H7 (cell line): ENCODE results near the gene ANO8. TPM values are rescaled to one million over a fixed set of nuclear protein-coding genes. Genes with fewer than 3 reads are reported as not detected.

ENCODE experiments used
- DNase-seq: peaks from one replicate; pipeline ENCODE4 v3.0.0; 2012
- H3K27me3 ChIP-seq: 2 replicates; pipeline ENCODE4 v1.6.0; 2011; ENCODE audit warnings: mild to moderate bottlenecking, low read length; ENCODE audit not compliant: control insufficient read depth, insufficient read depth
- H3K36me3 ChIP-seq: replicated peaks from 2 replicates; pipeline ENCODE4 v1.5.1; 2011; ENCODE audit warnings: low read length; ENCODE audit not compliant: control insufficient read depth, insufficient read depth
- H3K4me3 ChIP-seq: 2 replicates; pipeline ENCODE4 v1.5.1; 2011; ENCODE audit warnings: low read depth, mild to moderate bottlenecking, control low read depth, low read length, moderate library complexity; ENCODE audit not compliant: insufficient read depth
- total RNA-seq: library from RNA; depleted of rRNA; stranded (reverse); fragments of >200 nt; shearing (Covaris generic); gene quantifications from 2 replicates; pipeline ENCODE4 v1.2.3, GENCODE V29; 2014

Gene ANO8
- total RNA-seq, 1 experiment from 2014 or later: 6.9 TPM

DNA sequence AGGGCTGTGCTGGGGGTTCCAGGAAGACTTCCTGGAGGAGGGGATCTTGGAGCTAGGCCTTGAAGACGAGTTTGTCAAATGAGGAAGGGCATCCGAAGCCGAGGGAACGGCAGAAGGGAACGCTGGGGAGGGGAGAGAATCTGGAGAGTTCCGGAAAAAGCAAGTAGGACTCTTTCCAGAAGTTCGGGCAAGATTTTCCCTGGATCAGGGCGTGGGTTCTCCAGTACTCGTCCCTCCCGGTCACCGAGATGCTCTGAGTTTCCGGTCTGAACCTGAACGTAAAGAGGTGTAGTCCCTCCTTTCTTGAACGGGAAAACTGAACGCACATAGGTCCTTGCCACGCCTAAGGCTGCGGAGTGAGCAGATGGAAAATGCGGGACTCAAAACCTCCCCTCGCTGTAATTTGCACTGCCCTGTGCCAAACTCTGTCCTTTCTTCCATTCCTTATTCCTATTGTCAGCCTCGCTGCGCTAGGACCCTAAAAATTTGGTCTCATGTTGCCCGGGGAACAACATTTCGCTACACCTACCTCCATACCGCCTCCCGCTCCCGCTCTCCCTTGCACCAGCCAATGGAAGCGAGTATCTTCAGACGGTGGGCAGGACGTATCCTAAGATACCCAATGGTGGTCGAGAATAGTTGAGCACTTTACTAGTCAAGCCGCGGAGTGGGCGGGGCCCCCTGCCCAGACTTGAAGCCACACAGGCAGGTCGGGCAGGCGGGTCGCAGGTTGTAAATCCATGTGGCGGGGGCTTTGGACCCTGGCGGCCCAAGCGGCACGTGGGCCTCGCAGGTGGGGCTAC is 2.4 kb upstream of the ANO8 start, which contains the start of gene GTPBP3:
TSS of gene GTPBP3 (plus strand) at position 682 of the 803 bp plus-strand sequence. CDS start at position 741, 59 bp downstream.
- Histone ChIP-seq H3K4me3 (peak within 1 kb of the TSS; percentile 93), H3K36me3 (peaks cover 4% of the 10 kb centered on the region), H3K27me3 (no peaks in the 10 kb centered on the region)
- DNase-seq: peak; percentile 96

DNA sequence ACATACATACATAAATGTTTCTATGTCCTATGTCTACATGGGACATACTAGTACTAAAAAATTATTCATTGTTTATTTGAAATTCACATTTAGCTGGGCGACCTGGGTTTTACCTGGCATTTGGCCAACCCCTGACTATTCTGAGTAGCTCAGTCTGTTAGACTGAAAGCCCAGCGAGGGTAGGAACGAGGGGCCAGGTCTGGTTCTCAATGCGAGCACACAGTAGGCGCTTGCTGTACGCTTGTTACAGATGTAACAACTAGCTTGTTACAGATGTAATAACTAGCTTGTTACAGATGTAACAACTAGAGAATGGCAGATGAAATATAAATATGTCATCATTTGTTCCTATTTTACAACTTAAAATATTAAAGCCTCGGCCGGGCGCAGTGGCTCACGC is 920 bp upstream of the ANO8 start:
- no peaks in the 10 kb centered on the region; the same call in 1 of the 2 replicates for H3K36me3 ChIP-seq
- no peaks in the 10 kb centered on the region; the same call in 1 of the 2 replicates for H3K27me3 ChIP-seq
- DNase-seq: no peak
- H3K4me3 ChIP-seq: no peak overlapping the region

DNA sequence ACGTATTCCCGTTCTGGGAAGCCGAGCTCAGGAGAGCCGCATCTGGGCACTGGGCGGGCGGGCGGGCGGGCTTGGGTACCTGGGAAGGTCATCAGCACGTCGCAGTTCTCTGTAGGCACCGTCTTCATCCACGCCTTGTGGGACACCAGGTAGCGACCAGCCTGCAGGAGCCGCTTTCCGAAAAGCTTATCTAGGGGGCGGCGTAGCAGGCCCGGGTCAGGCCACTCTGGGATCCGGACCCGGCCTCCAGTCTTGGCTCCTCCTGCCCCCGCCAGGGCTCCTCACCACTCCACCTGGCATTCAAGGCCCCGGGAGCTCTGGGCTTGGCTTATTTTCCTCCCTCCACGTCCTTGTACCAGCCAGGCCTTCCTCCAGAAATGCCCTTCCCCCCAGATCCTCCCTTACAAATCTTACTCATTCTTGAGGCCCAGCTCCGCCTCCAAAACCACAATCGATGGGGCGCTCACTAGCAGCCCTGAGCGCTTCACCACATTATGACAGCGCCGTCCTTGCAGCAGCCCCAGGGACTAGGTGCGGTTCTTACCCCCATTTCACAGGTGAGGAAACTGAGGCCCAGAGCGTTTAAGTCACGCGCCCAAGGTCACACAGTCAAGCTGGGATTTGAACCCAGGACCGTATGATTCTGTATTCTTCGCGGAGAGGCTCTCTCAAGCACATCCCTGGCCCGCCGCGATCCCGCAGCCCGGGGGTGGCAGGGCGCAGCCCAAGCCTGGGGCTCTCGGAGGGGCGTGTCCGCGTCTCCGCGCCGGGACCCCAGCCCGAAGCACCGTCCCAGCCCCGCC is 843 bp downstream of the ANO8 start:
- peak; percentile 89 for DNase-seq
- H3K4me3 ChIP-seq: peak overlapping the region; percentile 80
- no peaks in the 10 kb centered on the region; the same call in 1 of the 2 replicates for H3K36me3 ChIP-seq
- peaks cover 12% of the 10 kb centered on the region for H3K27me3 ChIP-seq

DNA sequence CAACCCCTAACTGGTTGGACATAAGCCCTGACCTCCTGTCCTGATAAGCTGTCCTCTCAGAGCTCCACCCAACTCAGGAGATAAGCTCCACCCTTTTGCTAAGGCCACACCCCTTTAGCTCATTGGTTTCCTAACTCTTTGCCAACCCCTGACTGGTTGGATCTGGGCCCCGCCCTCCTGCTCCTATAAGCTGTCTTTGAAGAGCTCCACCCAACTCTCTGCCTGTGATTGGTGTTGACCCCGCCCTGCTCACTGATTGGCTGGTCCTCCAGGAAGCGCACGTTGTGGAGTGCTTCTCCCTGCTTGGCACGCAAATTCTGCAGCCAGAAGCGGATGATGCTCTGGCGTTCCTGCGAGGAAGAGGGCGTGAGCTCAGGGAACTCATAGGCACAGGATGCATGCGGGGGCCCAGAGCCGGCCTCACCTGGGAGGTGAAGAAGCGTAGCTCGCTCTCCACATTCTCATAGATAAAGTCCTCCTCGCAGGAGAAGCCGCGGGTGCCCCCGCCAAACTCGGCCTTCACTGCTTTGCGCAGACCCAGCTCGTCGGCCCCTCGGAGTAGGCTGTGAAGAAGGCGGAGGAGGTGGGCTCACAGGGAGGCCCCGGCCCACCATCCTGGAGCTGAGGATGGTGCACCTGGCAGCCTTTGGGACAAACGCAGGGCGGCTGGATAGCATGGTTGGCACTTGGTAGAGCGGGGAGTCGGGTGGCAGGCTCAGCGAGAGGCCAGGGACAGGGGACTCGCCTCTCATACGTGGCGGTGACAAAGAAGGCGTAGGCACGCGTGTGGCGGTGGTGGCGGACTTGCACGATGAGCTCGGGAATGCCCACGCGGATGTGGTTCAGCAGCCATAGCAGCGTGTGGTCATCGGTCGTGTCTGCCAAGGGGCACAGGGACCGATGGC is 1.7 kb downstream of the ANO8 start:
- DNase-seq: peak; percentile 92
- Histone ChIP-seq H3K36me3 (no peaks in the 10 kb centered on the region), H3K4me3 (no peak overlapping the region), H3K27me3 (peaks cover 13% of the 10 kb centered on the region)

DNA sequence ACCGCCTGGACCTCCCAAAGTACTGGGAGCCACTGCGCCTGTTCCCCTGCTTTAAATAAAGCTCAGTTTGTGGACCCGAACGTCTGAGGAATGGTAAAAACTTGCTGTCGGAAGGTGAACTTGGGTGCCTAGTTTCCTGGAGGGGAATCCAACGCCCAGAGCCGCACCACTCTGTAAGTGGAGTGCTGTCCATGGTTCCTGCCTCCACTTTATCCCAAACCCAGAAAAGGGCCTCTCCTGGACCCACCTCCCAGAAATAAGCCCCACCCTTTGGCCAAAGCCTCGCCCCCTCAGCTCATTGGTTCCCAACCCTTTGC is 2.3 kb downstream of the ANO8 start:
- Histone ChIP-seq H3K4me3 (no peak overlapping the region), H3K27me3 (peaks cover 13% of the 10 kb centered on the region), H3K36me3 (no peaks in the 10 kb centered on the region)
- DNase-seq: no peak

DNA sequence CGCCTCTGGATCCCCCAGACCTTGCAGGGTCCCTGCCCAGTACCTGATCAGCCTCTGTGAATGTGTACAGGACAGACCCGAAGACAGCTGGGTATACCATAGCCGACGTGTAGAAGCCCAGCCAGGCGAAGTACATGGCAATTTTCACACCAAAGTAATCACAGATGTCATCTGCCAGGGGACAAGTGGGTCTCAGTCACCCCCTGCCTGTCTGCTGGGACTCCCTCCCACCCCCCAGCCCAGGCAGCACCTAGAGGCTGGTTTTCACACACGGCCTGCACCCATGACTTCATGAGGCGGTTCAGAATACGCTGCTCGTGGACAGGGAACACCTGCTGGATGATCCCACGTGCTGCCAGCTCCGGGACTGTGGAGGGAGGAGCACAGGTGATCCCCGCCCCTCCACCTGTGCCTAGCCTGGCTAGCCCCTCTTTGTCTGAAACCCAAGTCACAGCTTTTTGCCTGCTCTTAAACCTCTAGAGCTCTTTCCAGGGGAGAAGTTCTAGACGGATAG is 3.6 kb downstream of the ANO8 start:
- DNase-seq: no peak
- H3K27me3 ChIP-seq: peaks cover 13% of the 10 kb centered on the region
- no peak overlapping the region for H3K4me3 ChIP-seq
- no peaks in the 10 kb centered on the region; the same call in 1 of the 2 replicates for H3K36me3 ChIP-seq

DNA sequence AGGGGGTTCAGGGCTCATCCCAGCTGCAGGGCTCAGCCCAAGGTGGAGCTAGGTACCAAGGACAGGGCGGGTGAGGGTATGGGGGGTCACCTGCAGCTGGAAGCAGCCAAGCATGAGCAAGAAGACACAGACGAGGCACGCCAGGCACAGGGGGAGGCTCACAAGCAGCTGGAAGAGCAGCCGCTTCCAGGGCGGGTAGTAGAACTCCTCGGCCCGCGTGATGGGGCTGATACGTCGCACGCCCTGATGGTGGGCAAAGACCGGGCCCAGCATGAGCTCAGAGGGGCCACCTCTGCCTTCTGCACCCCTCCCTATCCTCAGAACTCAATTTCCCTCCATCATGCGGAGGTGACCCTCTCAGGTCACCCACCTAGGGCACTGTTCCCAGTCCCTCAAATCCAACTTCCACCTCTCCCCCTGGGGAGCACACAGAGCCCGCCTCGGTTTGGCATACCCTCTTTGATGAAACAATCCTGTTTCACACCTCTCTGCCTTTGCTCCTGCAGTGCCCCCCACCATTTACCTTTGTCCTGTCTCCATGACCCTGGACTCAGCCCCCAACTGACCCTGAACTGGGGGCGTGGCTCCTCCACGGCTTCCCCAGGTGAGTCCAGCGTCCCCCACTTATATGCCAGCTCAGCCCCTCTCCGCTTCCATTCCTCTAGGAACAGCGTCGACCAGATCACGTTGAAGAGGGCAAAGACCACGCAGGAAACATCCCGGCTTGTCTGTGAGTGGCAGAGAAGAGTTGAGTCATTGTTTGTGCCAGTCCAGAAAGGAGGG is 4.2 kb downstream of the ANO8 start:
- H3K4me3 ChIP-seq: no peak overlapping the region
- DNase-seq: no peak
- peaks cover 13% of the 10 kb centered on the region for H3K27me3 ChIP-seq
- H3K36me3 ChIP-seq: no peaks in the 10 kb centered on the region; the same call in 1 of the 2 replicates

DNA sequence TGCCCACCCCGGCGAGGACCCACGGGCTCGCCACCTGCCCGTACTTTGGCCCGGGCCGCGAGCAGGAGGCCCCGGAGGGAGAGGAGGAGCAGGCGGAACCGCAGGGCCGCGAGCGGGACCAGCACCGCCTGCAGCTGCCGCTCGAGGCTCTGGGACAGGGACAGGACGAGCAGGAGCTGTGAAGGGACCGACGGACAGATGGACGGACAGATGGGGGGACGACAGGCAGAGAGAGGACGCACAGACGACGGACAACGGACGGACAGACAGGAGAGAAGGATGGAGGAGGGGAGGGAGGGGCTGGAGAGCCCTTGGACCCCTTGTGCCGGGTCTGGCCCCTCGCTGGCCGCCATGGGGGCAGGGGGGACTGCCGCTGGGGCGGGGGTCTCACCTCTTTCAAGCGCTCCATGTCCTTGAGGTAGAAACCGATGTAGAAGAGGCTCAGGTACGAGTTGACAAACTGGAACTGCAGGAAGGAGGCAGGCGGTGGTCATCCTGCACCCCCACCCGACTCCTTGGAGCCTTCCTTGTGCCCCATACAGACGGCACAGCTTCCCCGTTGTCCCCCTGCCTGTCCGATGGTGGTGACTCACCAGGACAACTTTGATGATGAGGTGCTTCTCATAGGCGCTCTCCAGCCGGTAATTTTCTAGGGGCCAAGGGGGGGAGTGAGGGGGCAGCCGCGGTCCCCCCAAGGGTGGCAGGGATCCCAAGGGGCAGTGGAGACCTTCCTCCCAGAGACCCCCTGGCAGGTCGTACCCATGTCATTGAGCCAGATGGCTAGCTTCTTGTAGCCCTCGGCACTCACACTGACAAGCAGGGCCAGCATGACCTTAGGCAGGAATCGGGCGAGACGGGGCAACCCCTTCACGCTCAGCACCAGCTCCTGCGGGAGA is 5.0 kb downstream of the ANO8 start:
- H3K27me3 ChIP-seq: peaks cover 13% of the 10 kb centered on the region
- DNase-seq: no peak
- no peak overlapping the region for H3K4me3 ChIP-seq
- H3K36me3 ChIP-seq: no peaks in the 10 kb centered on the region; the same call in 1 of the 2 replicates

DNA sequence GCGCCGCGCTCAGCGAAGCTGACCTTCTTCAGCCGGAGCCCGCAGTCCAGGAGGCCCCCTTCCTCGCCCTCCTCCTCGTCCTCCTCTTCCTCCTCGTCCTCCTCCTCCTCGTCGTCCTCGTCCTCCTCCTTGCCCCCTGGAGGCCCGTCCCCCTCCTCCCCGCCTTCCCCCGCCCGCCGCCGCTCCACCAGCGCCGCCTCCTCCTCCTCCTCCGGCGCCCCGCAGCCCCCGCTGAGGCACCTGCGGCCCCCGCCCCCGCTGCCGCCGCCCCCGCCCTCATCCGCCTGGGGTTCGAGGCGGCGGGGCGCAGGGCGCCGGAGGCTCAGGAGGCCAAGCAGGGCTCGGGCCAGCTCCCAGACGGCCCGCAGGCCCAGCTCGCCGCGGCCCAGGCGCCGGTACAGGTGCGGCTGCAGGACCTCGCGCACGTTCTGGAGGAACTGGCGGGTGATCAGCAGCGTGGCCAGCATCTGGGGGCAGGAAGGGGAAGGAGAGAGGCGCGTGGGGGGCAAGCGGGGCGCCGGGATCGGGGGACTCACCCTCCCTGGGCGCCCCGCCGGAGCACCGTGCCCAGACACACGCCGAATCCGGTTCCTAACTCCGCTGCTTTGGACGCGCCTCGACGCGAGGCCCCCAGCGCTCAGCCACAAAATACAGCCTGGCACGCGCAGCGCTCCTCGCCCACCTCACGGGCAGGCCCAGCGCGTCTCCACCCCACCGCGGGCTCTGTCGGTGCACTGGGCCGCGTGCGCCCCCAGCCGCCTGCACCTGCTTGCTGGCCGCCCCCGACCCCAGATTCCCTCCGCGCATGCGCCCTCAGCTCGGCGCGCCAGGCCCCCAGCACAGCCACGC is 5.9 kb downstream of the ANO8 start:
- H3K4me3 ChIP-seq: peak overlapping the region; percentile 74
- peak; percentile 92 for DNase-seq
- peaks cover 13% of the 10 kb centered on the region for H3K27me3 ChIP-seq
- H3K36me3 ChIP-seq: peaks cover 1% of the 10 kb centered on the region; the same call in 1 of the 2 replicates

DNA sequence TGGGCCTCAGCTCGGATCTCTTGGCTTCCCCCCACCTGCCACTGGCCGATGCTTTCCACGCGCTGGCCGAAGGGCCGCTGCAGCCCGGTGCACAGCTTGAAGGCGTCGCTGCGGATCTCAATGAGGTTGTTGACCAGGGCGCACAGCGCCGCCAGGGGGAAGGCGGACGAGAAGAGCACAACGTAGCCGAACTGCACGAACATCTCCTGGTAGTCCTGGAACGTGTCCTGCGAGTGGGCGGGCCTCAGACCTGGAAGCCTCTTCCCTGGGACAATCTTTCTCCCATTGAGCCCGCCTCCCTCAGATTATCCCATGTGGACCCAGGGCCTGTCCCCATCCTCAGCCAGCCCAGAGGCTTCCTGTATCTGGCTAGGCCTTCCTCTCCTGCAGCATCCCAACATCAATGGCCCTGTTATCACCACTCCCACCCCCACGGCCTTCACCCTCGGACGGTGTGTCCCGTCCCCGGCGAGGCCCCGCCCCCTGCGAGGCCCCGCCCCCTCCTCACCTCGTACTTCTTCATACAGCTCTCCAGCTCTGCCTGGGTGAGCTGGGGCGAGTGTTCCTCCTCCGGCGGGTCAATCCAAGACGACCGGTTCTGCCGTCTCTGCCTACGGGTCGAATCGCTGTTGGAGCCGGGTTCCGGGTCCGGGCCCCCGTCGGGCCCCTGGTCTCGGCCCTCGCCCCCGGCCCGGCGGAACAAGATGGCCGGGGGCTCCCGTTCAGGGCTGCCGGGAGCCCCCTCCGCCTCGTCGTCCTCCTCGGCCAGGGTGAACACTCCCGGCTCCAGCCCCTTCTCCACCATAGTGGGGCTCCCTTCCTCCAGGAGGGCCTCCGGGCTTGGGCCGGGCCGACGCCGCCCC is 6.8 kb downstream of the ANO8 start:
- Histone ChIP-seq H3K4me3 (peak overlapping the region; percentile 74), H3K36me3 (peaks cover 1% of the 10 kb centered on the region; the same call in 1 of the 2 replicates)
- DNase-seq: peak; percentile 97

DNA sequence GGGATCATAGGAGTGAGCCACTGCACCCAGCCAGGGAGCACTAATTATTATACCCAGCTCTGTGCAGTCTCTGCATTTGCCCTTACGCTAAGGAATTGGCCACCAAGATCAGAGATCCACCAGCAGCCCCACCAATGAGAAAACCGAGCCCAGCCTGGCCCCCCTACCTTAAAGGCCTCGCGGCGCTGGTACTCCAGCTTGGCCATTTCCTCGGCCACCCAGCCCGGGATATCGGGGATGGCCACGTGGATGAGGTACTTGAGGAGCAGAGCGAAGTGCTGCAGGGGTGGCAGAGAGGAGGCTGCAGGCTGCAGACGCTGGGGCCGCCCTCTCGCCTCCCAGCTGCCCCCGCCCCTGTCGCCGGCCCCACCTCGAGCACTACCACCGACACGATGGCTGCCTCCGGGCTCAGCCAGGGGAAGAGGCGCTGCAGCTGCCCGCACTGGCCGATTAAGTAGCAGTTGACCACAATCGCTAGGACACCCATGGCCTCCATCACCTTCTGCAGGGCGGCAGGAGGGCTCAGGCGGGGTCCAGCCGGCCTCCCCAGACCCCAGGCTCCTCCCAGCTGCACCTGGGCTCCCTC is 7.5 kb downstream of the ANO8 start:
- DNase-seq: no peak
- Histone ChIP-seq H3K36me3 (peaks cover 1% of the 10 kb centered on the region; the same call in 1 of the 2 replicates), H3K27me3 (peaks cover 13% of the 10 kb centered on the region), H3K4me3 (peak overlapping the region; percentile 74)

More for the DNA sequence above, 6.8 kb downstream of the ANO8 start:
- peaks cover 13% of the 10 kb centered on the region for H3K27me3 ChIP-seq
